Neural cell (in vitro differentiated cells): ENCODE data around the gene DGCR6L. TPM values are rescaled to one million over a fixed set of nuclear protein-coding genes. Genes with fewer than 3 reads are reported as not detected.

Experiments
- H2AFZ ChIP-seq: fragments of 200-600, 300-800 bp; sonication (generic), shearing (Covaris generic); 2 replicates; pipeline ENCODE4 v1.6.0; 2014; ENCODE audit warnings: low read depth, mild to moderate bottlenecking, antibody characterized with exemption, low read length, moderate library complexity
- H3F3A ChIP-seq: fragments of 200-600 bp; shearing (Covaris generic); 2 replicates; pipeline ENCODE4 v1.6.1; 2016; ENCODE audit warnings: mild to moderate bottlenecking, moderate library complexity, mixed read lengths, antibody characterized with exemption, low read length; ENCODE audit not compliant: insufficient read depth, poor library complexity, severe bottlenecking
- H3K27ac ChIP-seq: fragments of 200-600, 300-800 bp; sonication (generic), shearing (Covaris generic); 2 replicates; pipeline ENCODE4 v1.5.1; 2014; ENCODE audit warnings: mild to moderate bottlenecking, low read length, moderate library complexity
- H3K27me3 ChIP-seq: fragments of 300-800, 200-600 bp; sonication (generic), shearing (Covaris generic); 2 replicates; pipeline ENCODE4 v1.6.0; 2014; ENCODE audit warnings: mild to moderate bottlenecking, low read depth, low read length, moderate library complexity; ENCODE audit not compliant: insufficient read depth
- H3K36me3 ChIP-seq: fragments of 300-800, 200-600 bp; sonication (generic), shearing (Covaris generic); 2 replicates; pipeline ENCODE4 v1.5.1; 2014; ENCODE audit warnings: mild to moderate bottlenecking, antibody characterized with exemption, low read length, moderate library complexity; ENCODE audit not compliant: insufficient read depth
- H3K4me2 ChIP-seq: fragments of 300-800, 200-600 bp; sonication (generic), shearing (Covaris generic); 2 replicates; pipeline ENCODE4 v1.6.0; 2014; ENCODE audit warnings: mild to moderate bottlenecking, low read length
- H3K4me3 ChIP-seq: fragments of 300-800, 200-600 bp; sonication (generic), shearing (Covaris generic); 2 replicates; pipeline ENCODE4 v1.5.1; 2014; ENCODE audit warnings: mild to moderate bottlenecking, low read length, moderate library complexity
- H3K79me2 ChIP-seq: fragments of 200-600 bp; shearing (Covaris generic); replicated peaks from 2 replicates; pipeline ENCODE4 v1.6.0; 2014; ENCODE audit warnings: mild to moderate bottlenecking, low read length, moderate library complexity; ENCODE audit not compliant: insufficient read depth
- H3K9ac ChIP-seq: fragments of 300-800, 200-600 bp; sonication (generic), shearing (Covaris generic); 2 replicates; pipeline ENCODE4 v1.6.1; 2016; ENCODE audit warnings: mild to moderate bottlenecking, low read length, mixed read lengths
- H3K9me2 ChIP-seq: fragments of 200-600 bp; shearing (Covaris generic); 2 replicates; pipeline ENCODE4 v1.6.1; 2016; ENCODE audit warnings: mild to moderate bottlenecking, low read length, mixed read lengths; ENCODE audit not compliant: insufficient read depth
- H3K9me3 ChIP-seq: fragments of 200-600, 300-800 bp; sonication (generic), shearing (Covaris generic); 2 replicates; pipeline ENCODE4 v1.6.1; 2016; ENCODE audit warnings: mild to moderate bottlenecking, mixed run types, low read length, moderate library complexity, mixed read lengths
- H4K20me1 ChIP-seq: fragments of 200-600 bp; shearing (Covaris generic); 2 replicates; pipeline ENCODE4 v1.6.1; 2016; ENCODE audit warnings: mild to moderate bottlenecking, mixed run types; ENCODE audit not compliant: insufficient read depth
- EP300 ChIP-seq: fragments of 450-650 bp; conservative IDR thresholded peaks from 2 replicates; pipeline ENCODE4 v1.6.1; 2014; ENCODE audit warnings: antibody characterized with exemption, mild to moderate bottlenecking, moderate library complexity; ENCODE audit not compliant: poor library complexity, severe bottlenecking
- EZH2 ChIP-seq: fragments of 200-600, 300-800 bp; shearing (Covaris generic), sonication (generic); IDR thresholded peaks from 2 replicates; pipeline ENCODE4 v1.6.1; 2014; ENCODE audit warnings: antibody characterized with exemption, low read length, borderline replicate concordance, mild to moderate bottlenecking; ENCODE audit not compliant: insufficient read depth, poor library complexity, severe bottlenecking
- MXI1 ChIP-seq: fragments of 450-650 bp; conservative IDR thresholded peaks from 2 replicates; pipeline ENCODE4 v1.6.1; 2014; ENCODE audit warnings: antibody characterized with exemption, mild to moderate bottlenecking; ENCODE audit not compliant: poor library complexity, severe bottlenecking
- POLR2AphosphoS5 ChIP-seq: IDR thresholded peaks from 2 replicates; pipeline ENCODE4 v1.6.1; 2012
- RAD21 ChIP-seq: fragments of 450-650 bp; conservative IDR thresholded peaks from 2 replicates; pipeline ENCODE4 v1.6.1; 2014; ENCODE audit warnings: antibody characterized with exemption, mild to moderate bottlenecking, moderate library complexity
- SMC3 ChIP-seq: fragments of 450-650 bp; conservative IDR thresholded peaks from 2 replicates; pipeline ENCODE4 v1.6.1; 2014; ENCODE audit warnings: antibody characterized with exemption, mild to moderate bottlenecking, moderate library complexity; ENCODE audit not compliant: poor library complexity
- TAF1 ChIP-seq: IDR thresholded peaks from 2 replicates; pipeline ENCODE4 v1.6.1; 2012; ENCODE audit warnings: low read depth
- polyA plus RNA-seq: library from polyadenylated mRNA; depleted of rRNA; stranded (reverse); fragments of >200 nt; gene quantifications from 2 replicates; pipeline ENCODE4 v1.2.3, GENCODE V29; 2014
- TF ChIP-seq, protein P1 (sequence below): IDR thresholded peaks from 2 replicates; pipeline ENCODE4 v1.6.1; 2012; ENCODE audit warnings: borderline replicate concordance
- TF ChIP-seq, protein P2 (sequence below): fragments of 450-650 bp; IDR thresholded peaks from 2 replicates; pipeline ENCODE4 v1.5.1; 2014; ENCODE audit warnings: antibody characterized with exemption, mild to moderate bottlenecking, moderate library complexity; ENCODE audit not compliant: poor library complexity, severe bottlenecking

DGCR6L gene
- polyA plus RNA-seq, 1 donor from 2014 or later, result 125 TPM

DNA sequence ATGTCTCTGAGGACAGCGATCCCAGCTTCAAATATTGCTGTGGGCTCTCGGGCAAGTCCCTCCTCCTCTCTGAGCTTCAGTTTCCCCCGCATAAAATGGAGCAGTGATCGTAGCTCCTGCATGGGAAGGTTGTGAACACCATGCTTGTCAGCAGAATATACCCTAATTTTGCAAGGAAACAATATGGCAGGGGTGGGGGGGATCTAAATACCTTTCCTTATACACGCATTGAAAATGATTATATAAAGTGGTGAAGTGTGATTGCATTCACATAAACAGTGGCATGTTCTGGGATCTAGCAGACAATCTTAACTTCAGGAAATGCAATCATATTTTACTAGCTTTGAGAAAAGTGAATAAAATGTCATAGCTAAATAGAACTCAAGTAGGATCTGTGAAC lies 27.8 kb downstream of the DGCR6L start:
- H2AFZ ChIP-seq, result no peak overlapping the region
- TF ChIP-seq SMC3 (no peak), EP300 (no peak), POLR2AphosphoS5 (no peak), EZH2 (no peak), RAD21 (no peak), MXI1 (no peak), TAF1 (no peak)
- TF ChIP-seq, protein P1, sequence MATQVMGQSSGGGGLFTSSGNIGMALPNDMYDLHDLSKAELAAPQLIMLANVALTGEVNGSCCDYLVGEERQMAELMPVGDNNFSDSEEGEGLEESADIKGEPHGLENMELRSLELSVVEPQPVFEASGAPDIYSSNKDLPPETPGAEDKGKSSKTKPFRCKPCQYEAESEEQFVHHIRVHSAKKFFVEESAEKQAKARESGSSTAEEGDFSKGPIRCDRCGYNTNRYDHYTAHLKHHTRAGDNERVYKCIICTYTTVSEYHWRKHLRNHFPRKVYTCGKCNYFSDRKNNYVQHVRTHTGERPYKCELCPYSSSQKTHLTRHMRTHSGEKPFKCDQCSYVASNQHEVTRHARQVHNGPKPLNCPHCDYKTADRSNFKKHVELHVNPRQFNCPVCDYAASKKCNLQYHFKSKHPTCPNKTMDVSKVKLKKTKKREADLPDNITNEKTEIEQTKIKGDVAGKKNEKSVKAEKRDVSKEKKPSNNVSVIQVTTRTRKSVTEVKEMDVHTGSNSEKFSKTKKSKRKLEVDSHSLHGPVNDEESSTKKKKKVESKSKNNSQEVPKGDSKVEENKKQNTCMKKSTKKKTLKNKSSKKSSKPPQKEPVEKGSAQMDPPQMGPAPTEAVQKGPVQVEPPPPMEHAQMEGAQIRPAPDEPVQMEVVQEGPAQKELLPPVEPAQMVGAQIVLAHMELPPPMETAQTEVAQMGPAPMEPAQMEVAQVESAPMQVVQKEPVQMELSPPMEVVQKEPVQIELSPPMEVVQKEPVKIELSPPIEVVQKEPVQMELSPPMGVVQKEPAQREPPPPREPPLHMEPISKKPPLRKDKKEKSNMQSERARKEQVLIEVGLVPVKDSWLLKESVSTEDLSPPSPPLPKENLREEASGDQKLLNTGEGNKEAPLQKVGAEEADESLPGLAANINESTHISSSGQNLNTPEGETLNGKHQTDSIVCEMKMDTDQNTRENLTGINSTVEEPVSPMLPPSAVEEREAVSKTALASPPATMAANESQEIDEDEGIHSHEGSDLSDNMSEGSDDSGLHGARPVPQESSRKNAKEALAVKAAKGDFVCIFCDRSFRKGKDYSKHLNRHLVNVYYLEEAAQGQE, result no peak
- TF ChIP-seq, protein P2, sequence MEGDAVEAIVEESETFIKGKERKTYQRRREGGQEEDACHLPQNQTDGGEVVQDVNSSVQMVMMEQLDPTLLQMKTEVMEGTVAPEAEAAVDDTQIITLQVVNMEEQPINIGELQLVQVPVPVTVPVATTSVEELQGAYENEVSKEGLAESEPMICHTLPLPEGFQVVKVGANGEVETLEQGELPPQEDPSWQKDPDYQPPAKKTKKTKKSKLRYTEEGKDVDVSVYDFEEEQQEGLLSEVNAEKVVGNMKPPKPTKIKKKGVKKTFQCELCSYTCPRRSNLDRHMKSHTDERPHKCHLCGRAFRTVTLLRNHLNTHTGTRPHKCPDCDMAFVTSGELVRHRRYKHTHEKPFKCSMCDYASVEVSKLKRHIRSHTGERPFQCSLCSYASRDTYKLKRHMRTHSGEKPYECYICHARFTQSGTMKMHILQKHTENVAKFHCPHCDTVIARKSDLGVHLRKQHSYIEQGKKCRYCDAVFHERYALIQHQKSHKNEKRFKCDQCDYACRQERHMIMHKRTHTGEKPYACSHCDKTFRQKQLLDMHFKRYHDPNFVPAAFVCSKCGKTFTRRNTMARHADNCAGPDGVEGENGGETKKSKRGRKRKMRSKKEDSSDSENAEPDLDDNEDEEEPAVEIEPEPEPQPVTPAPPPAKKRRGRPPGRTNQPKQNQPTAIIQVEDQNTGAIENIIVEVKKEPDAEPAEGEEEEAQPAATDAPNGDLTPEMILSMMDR, result no peak

DNA sequence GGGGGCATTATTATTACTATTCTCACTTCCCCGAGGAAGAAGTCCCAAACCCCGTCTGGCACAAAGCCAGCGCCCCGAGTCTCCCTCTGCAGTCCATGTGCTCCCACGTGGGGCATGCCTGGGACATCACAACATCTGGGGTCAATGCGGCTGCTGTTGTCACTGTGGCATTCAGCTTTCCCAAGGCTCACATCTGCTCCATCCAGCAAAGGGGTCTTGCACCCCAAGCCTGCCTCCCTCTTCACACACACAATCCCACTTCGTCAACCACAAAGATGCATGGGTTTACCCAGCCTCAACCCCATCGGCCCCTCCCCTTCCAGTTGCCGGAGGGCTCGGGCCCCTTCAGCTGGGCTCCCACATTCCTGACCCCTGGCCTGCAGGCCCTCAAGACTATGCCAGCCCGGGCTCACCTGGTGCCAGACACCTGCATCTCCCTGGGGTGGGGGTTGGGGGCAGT lies 28.2 kb downstream of the DGCR6L start:
- TF ChIP-seq RAD21, result no peak
- no peak for TF ChIP-seq EP300
- no peak for TF ChIP-seq SMC3
- no peak for TF ChIP-seq TAF1
- TF ChIP-seq POLR2AphosphoS5, result no peak
- no peak for TF ChIP-seq EZH2
- TF ChIP-seq, protein P1, result no peak

More for the DNA sequence above, 27.8 kb downstream of the DGCR6L start:
- H3K9me3 ChIP-seq, result no peaks in the 10 kb centered on the region
- no peaks in the 10 kb centered on the region for H3K36me3 ChIP-seq
- H3K27me3 ChIP-seq, result no peaks in the 10 kb centered on the region
- H3K9me2 ChIP-seq, result no peaks in the 10 kb centered on the region
- H3K4me2 ChIP-seq, result no peak overlapping the region
- no peaks in the 10 kb centered on the region for H3K79me2 ChIP-seq
- H3K9ac ChIP-seq, result no peak overlapping the region
- H4K20me1 ChIP-seq, result no peaks in the 10 kb centered on the region
- no peak overlapping the region for H3K4me3 ChIP-seq
- H3F3A ChIP-seq, result no peaks in the 10 kb centered on the region
- H3K27ac ChIP-seq, result no peak overlapping the region

More for the DNA sequence above, 28.2 kb downstream of the DGCR6L start:
- Histone ChIP-seq H3K36me3 (no peaks in the 10 kb centered on the region), H3K9ac (no peak overlapping the region), H3K9me3 (no peaks in the 10 kb centered on the region), H4K20me1 (no peaks in the 10 kb centered on the region), H3K9me2 (no peaks in the 10 kb centered on the region), H3K4me2 (no peak overlapping the region), H3K79me2 (no peaks in the 10 kb centered on the region), H3F3A (no peaks in the 10 kb centered on the region), H2AFZ (no peak overlapping the region), H3K4me3 (no peak overlapping the region), H3K27ac (no peak overlapping the region), H3K27me3 (no peaks in the 10 kb centered on the region)
